OCI-LY3 (cell line): ENCODE results near the gene CUZD1.

Experiments used
- EZH2phosphoT487 ChIP-seq: fragments of 200-600 bp; shearing (Covaris generic); IDR thresholded peaks from 2 replicates; pipeline ENCODE4 v1.6.1; 2018; ENCODE audit warnings: antibody characterized with exemption, mixed run types, low read depth
- TF ChIP-seq, protein P1 (sequence below): fragments of 200-600, 300-600 bp; sonication (generic); IDR thresholded peaks from 2 replicates; pipeline ENCODE4 v1.5.1; 2014; ENCODE audit warnings: antibody characterized with exemption, low read length, low read depth

DNA sequence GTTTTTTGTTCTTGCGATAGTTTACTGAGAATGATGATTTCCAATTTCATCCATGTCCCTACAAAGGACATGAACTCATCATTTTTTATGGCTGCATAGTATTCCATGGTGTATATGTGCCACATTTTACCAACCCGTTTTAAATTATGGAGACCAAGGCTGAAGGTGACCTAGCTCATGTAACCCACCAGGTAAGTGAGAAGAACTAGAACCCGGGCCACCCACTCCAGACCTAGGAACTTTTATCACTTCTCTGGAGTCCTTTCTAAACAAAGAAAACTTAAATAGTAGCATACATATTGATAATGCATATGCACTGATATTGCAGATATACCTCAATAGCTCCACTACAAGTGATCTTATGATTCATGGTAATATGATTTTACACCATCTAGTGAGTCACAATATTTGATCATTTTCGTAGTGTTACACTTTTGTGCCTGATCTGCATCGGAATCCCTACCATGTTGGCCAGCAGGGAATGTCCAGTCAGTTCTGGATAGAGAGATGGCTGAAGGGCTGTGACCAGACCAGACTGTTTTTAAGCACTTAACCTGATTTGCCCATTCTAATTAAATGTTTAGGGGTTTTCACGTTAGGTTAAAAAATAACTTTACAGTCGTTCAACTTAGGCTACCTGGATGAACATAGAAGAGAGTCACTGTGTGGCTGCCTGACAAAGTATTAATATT lies 15.2 kb downstream of the CUZD1 start:
- TF ChIP-seq, protein P1, sequence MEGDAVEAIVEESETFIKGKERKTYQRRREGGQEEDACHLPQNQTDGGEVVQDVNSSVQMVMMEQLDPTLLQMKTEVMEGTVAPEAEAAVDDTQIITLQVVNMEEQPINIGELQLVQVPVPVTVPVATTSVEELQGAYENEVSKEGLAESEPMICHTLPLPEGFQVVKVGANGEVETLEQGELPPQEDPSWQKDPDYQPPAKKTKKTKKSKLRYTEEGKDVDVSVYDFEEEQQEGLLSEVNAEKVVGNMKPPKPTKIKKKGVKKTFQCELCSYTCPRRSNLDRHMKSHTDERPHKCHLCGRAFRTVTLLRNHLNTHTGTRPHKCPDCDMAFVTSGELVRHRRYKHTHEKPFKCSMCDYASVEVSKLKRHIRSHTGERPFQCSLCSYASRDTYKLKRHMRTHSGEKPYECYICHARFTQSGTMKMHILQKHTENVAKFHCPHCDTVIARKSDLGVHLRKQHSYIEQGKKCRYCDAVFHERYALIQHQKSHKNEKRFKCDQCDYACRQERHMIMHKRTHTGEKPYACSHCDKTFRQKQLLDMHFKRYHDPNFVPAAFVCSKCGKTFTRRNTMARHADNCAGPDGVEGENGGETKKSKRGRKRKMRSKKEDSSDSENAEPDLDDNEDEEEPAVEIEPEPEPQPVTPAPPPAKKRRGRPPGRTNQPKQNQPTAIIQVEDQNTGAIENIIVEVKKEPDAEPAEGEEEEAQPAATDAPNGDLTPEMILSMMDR: no peak
- no peak for TF ChIP-seq EZH2phosphoT487
